Peyer's patch (tissue), 4 donors: ENCODE data around the gene ASB2. TPM values are rescaled to one million over a fixed set of nuclear protein-coding genes. Genes with fewer than 3 reads are reported as not detected.

ENCODE experiments used
- DNase-seq, 3 donors: peaks; one replicate each; pipeline ENCODE4 v3.0.0-alpha.2; 2017 to 2019
- H3K27ac ChIP-seq, 4 donors: fragments of 200-600 bp; sonication (generic); one replicate each; pipeline ENCODE4 v1.5.1; 2016 to 2019
- H3K27me3 ChIP-seq, 2 donors: fragments of 200-600 bp; sonication (generic); one replicate each; pipeline ENCODE4 v1.5.1; 2019
- H3K36me3 ChIP-seq, 3 donors: fragments of 200-600 bp; sonication (generic); one replicate each; pipeline ENCODE4 v1.5.1; 2016 to 2019
- H3K4me1 ChIP-seq, 4 donors: fragments of 200-600 bp; sonication (generic); one replicate each; pipeline ENCODE4 v1.5.1; 2016 to 2019
- H3K4me3 ChIP-seq, 4 donors: fragments of 200-600 bp; sonication (generic); 1 replicate in 3 of 4; 2 replicates in 1 of 4; pipeline ENCODE4 v1.5.1; 2016 to 2019; ENCODE audit warnings: mild to moderate bottlenecking in 1 of 4
- H3K9me3 ChIP-seq, 4 donors: fragments of 200-600 bp; sonication (generic); one replicate each; pipeline ENCODE4 v1.5.1; 2016 to 2019; ENCODE audit warnings: mild to moderate bottlenecking in 1 of 4
- CTCF ChIP-seq, 6 experiments: fragments of 450-650 bp in 4 of 6; fragments of 200-600 bp in 2 of 6; sonication (generic) in 1 of 6; IDR thresholded peaks; one replicate each; pipeline ENCODE4 v1.5.1; 2017 to 2019; ENCODE audit warnings: antibody characterized with exemption in 6 of 6, mild to moderate bottlenecking in 3 of 6, moderate library complexity in 1 of 6
- POLR2A ChIP-seq, 2 donors: fragments of 450-650 bp; IDR thresholded peaks; one replicate each; pipeline ENCODE4 v1.5.1; 2017; ENCODE audit warnings: antibody characterized with exemption in 2 of 2, mild to moderate bottlenecking in 2 of 2, moderate library complexity in 2 of 2
- total RNA-seq, 4 donors: library from RNA; depleted of rRNA; stranded (reverse); fragments of >200 nt; gene quantifications; one replicate each; pipeline ENCODE4 v1.1.0, GENCODE V29; 2016

The ASB2 gene
- total RNA-seq, 4 donors from 2014 or later = 3.2 to 32.2 (median 5.4) TPM

- H3K4me3 ChIP-seq = no peak overlapping the region
- no peaks in the 10 kb centered on the region for H3K27me3 ChIP-seq
- no peak for DNase-seq
- no peaks in the 10 kb centered on the region for H3K4me1 ChIP-seq
- no peaks in the 10 kb centered on the region for H3K36me3 ChIP-seq
- H3K27ac ChIP-seq = no peak overlapping the region
- no peak for TF ChIP-seq CTCF (IDR thresholded peaks at IDR 0.05)
- TF ChIP-seq POLR2A (IDR thresholded peaks at IDR 0.05) = no peak
- no peaks in the 10 kb centered on the region for H3K9me3 ChIP-seq
These were observed 72.8 kb downstream of the ASB2 start for GRCh38 chr14:93903342-93904184.

GRCh38 chr14:93902619-93903307 lies 73.6 kb downstream of the ASB2 start:
- H3K27me3 ChIP-seq = no peaks in the 10 kb centered on the region
- no peak overlapping the region for H3K4me3 ChIP-seq
- no peak overlapping the region for H3K27ac ChIP-seq
- DNase-seq = no peak
- H3K4me1 ChIP-seq = no peaks in the 10 kb centered on the region
- H3K36me3 ChIP-seq = no peaks in the 10 kb centered on the region
- no peaks in the 10 kb centered on the region for H3K9me3 ChIP-seq
- TF ChIP-seq CTCF (IDR thresholded peaks at IDR 0.05) (no peak), POLR2A (IDR thresholded peaks at IDR 0.05) (no peak)

- H3K4me1 ChIP-seq = no peaks in the 10 kb centered on the region
- no peak overlapping the region for H3K4me3 ChIP-seq
- H3K36me3 ChIP-seq = no peaks in the 10 kb centered on the region
- no peaks in the 10 kb centered on the region for H3K9me3 ChIP-seq
- no peaks in the 10 kb centered on the region for H3K27me3 ChIP-seq
- DNase-seq = no peak
- H3K27ac ChIP-seq = no peak overlapping the region
- TF ChIP-seq CTCF (IDR thresholded peaks at IDR 0.05) = no peak
- no peak for TF ChIP-seq POLR2A (IDR thresholded peaks at IDR 0.05)
These were observed 74.6 kb downstream of the ASB2 start for GRCh38 chr14:93901813-93902212.

- TF ChIP-seq POLR2A (IDR thresholded peaks at IDR 0.05) (no peak), CTCF (IDR thresholded peaks at IDR 0.05) (no peak)
- DNase-seq = no peak
- H3K27me3 ChIP-seq = no peaks in the 10 kb centered on the region
- no peak overlapping the region for H3K27ac ChIP-seq
- no peaks in the 10 kb centered on the region for H3K4me1 ChIP-seq
- no peaks in the 10 kb centered on the region for H3K9me3 ChIP-seq
- no peaks in the 10 kb centered on the region for H3K36me3 ChIP-seq
- no peak overlapping the region for H3K4me3 ChIP-seq
These were observed 77.6 kb downstream of the ASB2 start for GRCh38 chr14:93898731-93899130.

GRCh38 chr14:93898081-93898611 lies 78.2 kb downstream of the ASB2 start:
- H3K27ac ChIP-seq = no peak overlapping the region
- H3K4me3 ChIP-seq = no peak overlapping the region
- TF ChIP-seq CTCF (IDR thresholded peaks at IDR 0.05) (no peak), POLR2A (IDR thresholded peaks at IDR 0.05) (no peak)
- H3K4me1 ChIP-seq = no peaks in the 10 kb centered on the region
- H3K36me3 ChIP-seq = no peaks in the 10 kb centered on the region
- no peaks in the 10 kb centered on the region for H3K9me3 ChIP-seq
- no peaks in the 10 kb centered on the region for H3K27me3 ChIP-seq
- DNase-seq = no peak
